ENCODE measurements around the gene DERA. TPM values are rescaled to one million over a fixed set of nuclear protein-coding genes. Genes with fewer than 3 reads are reported as not detected.
"Not testable (repeated sequence)": the region's sequence is repeated elsewhere in the genome, so short reads cannot be mapped to it uniquely, and the experiment has no call there.

DERA gene
- total RNA-seq, 1 donor from 2014 or later = 22.4 TPM

DNA sequence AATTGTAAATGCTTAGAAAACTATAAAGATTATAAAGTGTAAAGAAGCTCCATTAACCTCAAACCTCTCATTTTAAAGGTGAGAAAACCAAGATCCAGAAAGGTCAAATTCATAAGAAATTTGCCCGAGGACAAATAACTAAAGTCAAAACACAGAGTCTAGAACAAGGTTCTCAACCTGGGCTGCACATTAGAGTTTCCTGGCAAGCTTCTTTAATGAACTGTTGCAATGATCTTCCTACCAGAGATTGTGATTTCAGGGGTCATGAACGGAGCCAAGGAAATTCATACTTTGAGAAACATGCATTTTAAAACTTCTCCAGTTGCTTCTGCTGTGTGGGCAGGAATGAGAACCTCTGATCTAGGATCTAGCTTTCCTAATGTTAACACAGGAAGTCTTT is 86.8 kb downstream of the DERA start:
- no peak for FAIRE-seq
- no peak for DNase-seq (ENCODE audit: low spot score in 2 of 2)

DNA sequence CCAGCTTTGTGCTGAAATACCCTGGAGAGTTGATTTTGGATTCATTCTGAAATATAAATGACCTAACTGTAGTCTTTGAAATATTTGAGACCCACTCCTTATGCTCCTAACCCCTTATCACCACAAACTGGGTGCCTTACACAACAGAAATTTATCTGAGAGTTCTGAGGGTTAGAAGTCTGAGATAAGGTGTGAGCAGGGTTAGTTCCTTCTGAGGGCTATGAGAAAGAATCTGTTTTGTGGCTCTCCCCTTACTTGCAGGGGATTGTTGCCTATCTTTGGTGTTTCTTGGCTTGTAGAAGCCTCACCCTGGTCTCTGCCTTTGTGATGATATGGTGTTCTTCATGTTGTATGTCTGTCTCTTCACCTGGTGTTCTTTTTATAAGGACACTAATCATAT is 91.7 kb downstream of the DERA start:
- FAIRE-seq (no peak), DNase-seq (ENCODE audit: low spot score in 2 of 2) (no peak)

DNA sequence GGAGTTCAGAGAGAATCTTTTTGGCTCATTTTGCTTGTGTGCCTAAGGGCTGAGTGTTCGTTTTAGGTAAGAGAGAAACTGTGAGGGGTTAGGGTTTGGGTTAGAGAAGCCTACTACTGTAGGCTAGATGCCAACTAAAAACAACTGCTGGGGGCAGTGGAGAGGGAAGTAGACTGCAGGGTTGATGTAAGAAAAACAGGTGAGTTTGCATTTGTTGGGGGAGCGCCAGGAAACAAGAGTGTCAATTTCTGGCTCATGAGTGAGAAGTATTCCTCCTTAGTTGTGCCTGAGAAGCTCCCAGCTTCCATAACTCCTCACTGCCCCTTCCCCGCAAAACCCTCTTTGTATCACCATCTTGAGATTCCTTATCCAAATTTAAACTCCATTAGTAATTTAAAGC is 92.3 kb downstream of the DERA start:
- FAIRE-seq (no peak), DNase-seq (ENCODE audit: low spot score in 2 of 2) (no peak)

DNA sequence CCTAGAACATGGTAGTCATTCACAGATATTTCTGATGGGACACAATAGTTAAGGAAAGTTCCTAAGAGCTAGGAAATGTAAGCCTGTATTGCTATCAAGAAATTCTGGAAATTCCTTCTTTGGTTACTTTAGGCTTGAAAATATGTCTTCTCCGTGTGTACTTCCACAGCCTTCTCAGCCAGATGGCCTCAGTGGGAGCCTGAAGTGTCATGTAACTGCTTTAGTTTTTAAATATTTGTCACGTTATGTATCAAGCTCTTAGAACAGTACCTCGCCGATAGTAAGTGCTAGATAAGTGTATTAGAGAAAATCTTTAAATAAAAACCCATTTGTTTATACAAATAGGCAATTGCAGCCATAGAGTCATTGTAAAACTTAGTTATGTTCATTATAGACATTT is 95.6 kb downstream of the DERA start:
- FAIRE-seq = no peak
- DNase-seq (ENCODE audit: low spot score in 2 of 2) = no peak

DNA sequence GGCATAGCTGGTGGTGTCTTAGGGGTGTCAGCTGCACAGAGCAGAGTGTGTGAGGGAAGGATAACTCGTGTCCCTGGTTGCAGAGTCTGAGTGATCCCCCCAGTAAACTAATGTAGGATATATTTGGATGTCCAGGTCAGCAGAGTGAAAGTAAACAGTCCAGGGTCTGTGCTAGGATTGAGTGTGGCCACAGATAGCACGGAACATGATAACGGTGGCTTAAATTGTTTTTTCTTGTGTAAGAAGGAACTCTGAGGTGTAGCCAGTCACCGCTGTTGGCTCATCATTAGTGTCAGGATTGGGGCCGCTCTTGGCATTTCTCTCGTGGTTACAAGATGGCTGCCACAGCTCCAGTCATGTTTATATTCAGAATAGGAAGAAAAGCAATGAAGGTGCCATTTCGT is 97.3 kb downstream of the DERA start:
- DNase-seq (ENCODE audit: low spot score in 2 of 2) (no peak), FAIRE-seq (no peak)

DNA sequence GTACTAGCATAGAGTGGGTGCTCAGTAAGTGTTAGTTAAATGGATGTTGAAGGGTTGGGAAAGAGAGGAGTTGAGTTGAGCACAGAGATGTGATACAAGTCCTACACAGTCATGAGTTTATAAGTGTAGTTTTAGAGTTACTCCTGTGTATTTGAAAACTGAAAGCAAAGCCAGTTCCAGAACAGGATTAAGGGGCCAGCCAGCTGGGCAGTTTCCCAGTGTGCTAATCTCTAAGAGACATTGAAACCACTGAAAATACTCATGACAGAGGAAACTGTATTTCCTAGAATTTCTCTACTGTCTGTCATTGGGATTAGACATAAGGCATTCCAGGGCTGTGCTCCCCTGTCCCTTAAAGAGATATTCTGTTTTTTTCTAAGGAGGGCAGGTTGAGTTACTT is 101.0 kb downstream of the DERA start:
- FAIRE-seq = no peak

DNA sequence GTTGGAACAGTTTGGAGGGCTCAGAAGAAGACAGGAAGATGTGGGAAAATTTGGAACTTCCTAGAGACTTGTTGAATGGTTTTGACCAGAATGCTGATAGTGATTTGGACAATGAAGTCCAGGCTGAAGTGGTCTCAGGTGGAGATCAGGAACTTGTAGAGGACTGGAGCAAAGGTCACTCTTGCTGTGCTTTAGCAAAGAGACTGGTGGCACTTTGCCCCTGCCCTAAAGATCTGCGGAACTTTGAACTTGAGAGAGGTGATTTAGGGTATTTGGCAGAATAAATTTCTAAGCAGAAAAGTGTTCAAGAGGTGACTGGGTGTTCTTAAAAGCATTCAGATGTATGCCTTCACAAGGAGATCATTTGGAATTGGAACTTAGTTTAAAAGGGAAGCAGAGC is 102.6 kb downstream of the DERA start:
- DNase-seq (ENCODE audit: low spot score in 2 of 2); FAIRE-seq: not testable (repeated sequence)

More for the DNA sequence above, 101.0 kb downstream of the DERA start:
- DNase-seq (ENCODE audit: low spot score in 2 of 2) = no peak

DNA sequence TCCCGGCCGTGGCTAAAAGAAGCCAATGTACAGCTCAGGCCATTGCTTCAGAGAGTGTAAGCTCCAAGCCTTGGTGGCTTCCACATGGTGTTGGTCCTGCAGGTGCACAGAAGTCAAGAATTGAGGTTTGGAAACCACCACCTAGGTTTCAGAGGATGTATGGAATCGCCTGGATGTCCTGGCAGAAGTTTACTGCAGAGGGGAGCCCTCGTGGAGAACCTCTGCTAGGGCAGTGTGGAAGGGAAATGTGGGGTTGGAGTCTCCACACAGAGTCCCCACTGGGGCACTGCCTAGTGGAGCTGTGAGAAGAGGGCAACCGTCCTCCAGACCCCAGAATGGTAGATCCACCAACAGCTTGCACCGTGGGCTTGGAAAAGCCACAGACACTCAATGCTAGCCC is 103.3 kb downstream of the DERA start:
- FAIRE-seq = not testable (repeated sequence)

DNA sequence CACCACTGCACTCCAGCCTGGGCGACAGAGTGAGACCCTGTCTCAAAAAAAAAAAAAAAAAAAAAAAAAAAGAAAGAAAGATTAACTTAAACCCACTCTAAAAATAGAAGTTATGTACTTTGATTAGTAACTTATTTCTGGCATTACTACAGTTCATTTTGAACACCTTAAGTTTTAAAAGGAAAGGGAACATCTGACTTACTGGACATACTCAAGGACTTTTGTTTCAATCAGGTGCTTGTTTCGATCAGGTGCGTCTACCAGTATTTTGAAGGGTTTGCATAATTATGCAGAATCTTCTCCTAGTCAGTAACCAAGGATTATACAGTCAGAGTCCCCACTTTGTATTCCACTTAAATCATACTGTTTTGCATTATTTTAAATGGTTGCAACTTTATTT is 105.6 kb downstream of the DERA start:
- FAIRE-seq (no peak), DNase-seq (ENCODE audit: low spot score in 2 of 2) (no peak)

More for the DNA sequence above, 103.3 kb downstream of the DERA start:
- not testable (repeated sequence) for DNase-seq (ENCODE audit: low spot score in 2 of 2)

DNA sequence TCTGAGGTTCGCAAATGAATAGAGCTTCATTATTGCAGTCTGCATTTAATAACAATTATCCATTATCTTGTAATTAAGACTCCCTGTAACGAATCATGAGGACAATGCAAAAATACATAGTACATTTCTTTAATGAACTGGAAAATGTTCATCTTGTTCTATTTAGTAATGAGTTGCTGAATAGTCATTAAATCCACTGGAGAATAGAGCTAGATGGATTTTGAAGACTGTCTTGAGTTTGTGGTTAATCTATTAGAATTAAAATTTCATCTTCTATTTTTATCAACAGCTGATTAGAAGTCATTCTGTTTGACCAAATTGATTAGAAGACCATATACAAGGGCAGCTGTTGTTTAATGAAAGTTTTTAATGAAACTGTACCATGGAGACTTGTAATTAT is 107.2 kb downstream of the DERA start:
- no peak for DNase-seq (ENCODE audit: low spot score in 2 of 2)
- FAIRE-seq = no peak

DNA sequence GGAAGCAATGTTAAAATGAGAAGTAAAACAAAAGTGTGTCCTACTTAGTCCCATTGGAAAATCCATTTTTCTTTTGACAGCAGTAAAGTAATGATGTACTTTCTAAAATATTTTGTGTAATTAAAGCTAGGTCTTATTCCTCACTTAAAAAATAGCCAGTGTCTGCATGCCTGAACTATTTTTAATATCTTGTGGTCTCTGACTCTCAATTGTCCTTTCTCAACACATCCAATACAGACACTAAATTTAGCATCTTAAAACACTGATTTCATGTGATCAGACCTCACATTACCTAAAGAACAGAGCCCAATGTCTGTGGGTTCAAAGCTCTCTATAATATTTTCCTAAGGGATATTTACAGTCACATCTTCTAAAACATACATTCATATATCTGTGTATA is 108.0 kb downstream of the DERA start:
- DNase-seq (ENCODE audit: low spot score in 2 of 2) (no peak), FAIRE-seq (no peak)

DNA sequence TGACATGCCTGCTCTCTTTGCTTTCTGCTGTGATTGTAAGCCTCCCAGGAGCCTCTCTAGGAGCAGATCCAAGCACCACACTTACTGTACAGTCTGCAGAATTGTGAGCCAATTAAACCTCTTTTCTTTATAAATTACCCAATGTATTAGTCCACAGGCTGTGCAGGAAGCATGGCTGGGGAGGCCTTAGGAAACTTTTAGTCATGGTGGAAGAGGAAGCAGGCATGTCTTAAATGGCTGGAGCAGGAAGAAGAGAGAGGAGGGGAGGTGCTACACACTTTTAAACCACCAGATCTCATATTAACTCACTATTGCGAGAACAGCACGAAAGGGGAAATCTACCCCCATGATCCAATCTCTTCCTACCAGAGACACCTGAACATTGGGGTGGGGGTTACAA is 108.9 kb downstream of the DERA start:
- no peak for FAIRE-seq
- no peak for DNase-seq (ENCODE audit: low spot score in 2 of 2)

DNA sequence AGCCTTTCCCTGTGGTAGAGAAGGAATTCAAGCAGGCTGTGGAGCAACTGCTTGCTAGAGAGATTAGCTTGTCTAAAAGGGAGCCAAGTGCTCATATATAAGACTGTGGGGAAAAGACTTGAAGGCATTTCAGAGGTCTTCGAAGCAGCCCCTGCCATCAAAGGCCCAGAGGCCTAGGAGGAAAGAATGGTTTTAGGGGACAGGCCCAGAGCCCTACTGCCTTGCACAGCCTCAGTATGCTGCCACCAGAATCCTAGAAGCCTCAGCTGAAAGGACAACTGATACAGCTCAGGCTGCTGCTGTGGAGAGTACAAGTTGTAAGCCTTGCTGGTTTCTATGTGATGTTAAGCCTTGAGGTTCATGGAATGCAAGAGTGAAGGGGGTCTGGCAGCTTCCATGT is 109.9 kb downstream of the DERA start:
- no peak for FAIRE-seq
- no peak for DNase-seq (ENCODE audit: low spot score in 2 of 2)

DNA sequence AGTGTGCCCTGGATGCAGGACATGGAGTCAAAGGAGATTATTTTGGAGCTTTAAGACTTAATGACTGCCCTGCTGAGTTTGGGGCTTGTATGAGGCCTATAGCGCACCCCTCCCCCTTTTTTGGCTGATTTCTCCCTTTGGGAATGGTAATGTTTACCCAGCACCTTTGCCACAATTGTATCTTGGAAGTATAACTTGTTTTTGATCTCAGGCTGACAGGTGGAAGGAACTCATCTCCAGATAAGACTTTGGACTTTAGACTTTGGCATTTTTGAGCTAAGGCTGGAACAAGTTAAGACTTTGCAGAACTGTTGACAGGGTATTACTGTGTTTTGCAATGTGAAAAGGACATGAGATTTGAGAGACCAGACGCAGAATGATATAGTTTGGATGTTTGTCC is 110.5 kb downstream of the DERA start:
- no peak for FAIRE-seq

DNA sequence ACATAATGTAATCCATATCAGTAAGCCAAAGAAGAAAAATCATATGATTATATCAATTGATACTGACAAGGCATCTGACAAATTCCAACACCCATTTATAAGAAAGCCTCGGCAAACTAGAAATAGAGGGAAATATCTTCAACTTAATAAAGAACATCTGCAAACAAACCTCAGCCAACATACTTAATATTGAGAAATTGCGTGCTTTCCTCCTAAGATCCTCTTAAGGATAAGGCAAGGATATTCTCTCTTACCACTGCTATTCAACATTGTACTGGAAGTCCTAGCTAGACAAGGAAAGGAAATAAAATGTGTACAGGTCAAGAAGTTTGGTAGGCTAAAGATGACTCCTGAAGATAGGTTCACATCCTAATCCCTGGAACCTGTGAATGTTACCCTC is 115.9 kb downstream of the DERA start:
- no peak for FAIRE-seq

More for the DNA sequence above, 110.5 kb downstream of the DERA start:
- DNase-seq (ENCODE audit: low spot score in 2 of 2) = no peak

DNA sequence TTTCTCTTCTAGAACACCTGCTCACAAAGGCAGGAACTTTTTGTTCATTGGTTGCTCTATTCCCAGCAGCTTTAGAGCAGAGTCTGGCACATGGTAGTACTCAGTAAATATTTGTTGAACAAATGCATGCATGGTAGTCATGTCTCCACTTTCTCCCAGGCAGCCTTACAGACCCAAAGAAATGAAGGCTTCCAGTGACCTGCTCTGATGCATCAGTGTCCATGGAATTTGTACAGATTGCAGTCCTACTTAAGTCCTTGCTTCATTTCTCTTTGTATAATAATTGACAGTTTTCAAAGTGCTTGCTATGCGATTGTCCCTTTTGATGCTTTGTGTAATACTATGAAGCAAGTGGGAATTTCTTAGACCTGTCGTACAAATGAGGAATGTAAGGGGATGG is 119.6 kb downstream of the DERA start:
- no peak for DNase-seq (ENCODE audit: low spot score in 2 of 2)
- no peak for FAIRE-seq

More for the DNA sequence above, 115.9 kb downstream of the DERA start:
- DNase-seq (ENCODE audit: low spot score in 2 of 2) = no peak

DNA sequence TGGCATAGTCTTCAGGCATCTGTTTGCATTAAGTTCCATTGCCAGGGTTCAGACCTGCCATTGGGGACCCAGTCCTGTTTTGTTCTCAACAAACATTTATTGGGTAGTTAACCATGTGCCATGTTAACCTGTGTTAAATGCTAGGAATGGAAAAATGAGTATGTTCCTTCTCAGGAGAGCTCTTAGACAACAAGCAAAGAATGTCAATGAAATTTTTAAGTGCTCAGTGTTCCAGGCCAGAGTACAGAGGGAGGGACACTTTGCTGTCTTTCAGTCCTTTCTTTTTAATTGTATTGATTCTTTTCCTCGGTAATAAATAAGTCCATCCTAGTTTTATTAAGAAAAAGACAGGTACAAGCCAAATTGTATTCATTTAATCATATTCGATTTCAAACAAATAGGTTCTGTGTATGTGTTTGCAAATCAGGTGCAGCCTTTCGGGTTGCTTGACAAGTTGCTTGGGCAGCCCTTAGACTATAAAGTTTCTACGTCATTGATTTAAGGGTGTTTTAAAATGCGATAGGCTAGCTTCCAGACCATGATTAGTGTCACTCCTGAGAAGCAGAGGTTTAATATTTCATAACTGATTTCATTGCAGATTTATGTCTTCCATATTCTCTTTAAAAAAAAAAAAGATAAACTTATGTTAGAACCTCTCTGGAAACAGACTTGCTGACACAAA is 123.1 kb downstream of the DERA start:
- DNase-seq (ENCODE audit: low spot score in 2 of 2) (no peak), FAIRE-seq (no peak)

DNA sequence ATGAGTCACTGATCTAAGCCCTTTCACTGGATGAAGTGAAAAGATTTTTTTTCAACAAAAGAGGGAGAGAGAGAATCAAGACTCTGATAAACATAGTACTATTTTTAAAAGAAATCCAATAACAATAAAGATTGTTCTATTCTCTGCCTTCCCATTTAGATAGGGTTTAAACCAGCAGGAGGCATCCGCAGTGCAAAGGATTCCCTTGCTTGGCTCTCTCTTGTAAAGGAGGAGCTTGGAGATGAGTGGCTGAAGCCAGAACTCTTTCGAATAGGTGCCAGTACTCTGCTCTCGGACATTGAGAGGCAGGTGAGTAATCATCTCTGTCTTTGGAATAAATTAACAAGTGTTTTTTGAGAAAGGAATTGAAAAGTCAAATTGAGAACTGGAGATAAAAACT is 124.9 kb downstream of the DERA start:
- no peak for FAIRE-seq

DNA sequence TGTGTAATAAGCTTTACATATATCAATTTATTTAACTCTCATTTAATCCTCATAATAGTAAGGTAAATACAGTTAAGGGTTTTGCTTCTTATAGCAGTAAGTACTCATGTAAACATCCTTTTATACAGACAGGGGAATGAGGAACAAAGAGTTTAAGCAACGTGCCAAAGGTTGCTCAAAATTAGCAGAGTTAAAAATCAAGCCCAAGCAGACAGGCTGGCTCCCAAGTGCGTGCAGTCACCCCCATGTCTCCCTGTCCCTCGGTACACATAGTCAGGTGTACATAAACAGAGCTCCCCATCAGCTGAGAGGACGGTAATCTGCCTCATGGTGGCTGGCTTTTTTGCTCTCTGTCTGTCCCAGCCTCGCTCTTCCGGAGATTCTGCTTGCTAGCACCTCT is 126.4 kb downstream of the DERA start:
- no peak for FAIRE-seq
- DNase-seq (ENCODE audit: low spot score in 2 of 2) = no peak

More for the DNA sequence above, 124.9 kb downstream of the DERA start:
- DNase-seq (ENCODE audit: low spot score in 2 of 2) = no peak

DNA sequence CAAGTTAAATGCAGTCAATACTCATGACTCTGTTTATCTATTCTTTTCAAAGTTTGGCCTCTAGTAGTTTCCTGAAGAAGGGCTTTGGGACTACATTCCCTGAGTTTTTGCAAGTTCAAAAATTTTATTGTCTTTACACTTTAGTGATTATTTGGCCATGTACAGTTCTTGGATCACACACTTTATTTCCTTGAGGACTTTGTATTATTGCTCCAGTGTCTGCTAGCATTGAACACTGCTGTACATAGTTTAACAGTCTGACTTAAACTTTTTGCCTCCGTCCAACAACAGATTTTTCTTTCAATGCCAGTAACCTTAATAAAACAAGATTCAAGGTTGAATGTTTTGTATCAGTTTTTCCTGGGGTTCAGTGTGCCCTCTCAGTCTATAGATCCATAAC is 132.3 kb downstream of the DERA start:
- FAIRE-seq (no peak), DNase-seq (ENCODE audit: low spot score in 2 of 2) (no peak)

DNA sequence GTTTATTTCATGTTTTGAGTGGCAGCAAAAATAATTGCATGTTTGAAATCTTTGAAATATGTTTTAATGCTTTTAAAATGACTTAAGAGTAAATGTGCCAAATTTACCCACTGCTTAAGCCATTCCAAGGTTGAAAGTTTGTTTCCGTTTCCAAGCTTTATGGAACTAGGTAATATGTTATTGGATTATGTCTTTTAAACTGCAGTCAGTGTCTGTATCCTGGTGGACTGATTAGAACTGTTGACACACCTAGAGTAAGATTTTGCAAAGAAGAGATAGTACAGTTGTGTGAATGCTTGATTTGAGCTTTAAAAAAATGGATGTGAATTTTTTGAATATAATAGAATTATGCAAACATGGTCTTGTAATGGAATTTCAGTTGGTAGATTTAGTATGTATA is 135.1 kb downstream of the DERA start:
- no peak for DNase-seq (ENCODE audit: low spot score in 2 of 2)
- no peak for FAIRE-seq

DNA sequence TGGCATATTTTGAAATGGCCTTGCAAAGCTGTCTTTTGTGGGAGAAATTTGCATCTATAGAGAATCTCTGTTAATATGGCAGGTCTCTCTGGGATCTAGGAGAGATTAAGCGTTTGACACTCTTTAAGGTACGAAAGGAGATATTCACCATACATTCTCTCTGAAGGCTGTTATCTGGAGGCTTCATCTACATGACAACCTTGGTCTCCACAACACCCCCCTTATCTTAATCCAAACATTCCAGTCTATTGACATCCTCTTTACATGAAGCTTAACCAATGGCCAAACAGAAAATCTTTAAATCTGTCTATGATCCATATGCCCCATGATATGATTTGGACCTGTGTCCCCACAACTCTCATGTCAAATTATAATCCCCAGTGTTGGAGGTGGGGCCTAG is 137.4 kb downstream of the DERA start:
- no peak for FAIRE-seq

DNA sequence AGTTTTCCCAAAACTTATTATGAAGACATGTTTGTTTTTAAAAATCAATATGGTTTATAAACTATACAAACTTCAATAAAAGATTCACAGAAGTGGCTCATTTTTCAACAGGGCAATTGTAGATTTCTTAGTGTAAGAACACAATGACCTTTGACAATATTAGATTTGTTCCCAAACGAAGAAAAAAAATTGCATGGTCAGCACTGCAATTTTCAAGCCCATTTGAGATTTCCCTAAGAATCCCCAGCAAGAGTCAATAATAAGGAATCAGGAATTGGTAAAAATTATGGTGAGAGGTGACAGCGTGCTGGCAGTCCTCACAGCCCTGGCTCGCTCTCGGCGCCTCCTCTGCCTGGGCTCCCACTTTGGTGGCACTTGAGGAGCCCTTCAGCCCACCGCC is 145.8 kb downstream of the DERA start:
- DNase-seq (ENCODE audit: low spot score in 2 of 2) (no peak), FAIRE-seq (no peak)

More for the DNA sequence above, 137.4 kb downstream of the DERA start:
- no peak for DNase-seq (ENCODE audit: low spot score in 2 of 2)
